Activated naive CD4-positive, alpha-beta T cell treated with anti-CD3 and anti-CD28 coated beads, Interleukin-2, amount 10 ng/mL, durations not matched to agents 7 days and 5 days (primary cell): ENCODE data around the gene CCL21.
A peak's percentile ranks its signal among the peaks of the same experiment; 100 is the strongest.

Source experiments
- CTCF ChIA-PET: fragments of 350-600 bp; sonication (Branson Sonifier 250); formaldehyde crosslinking; loops from one replicate; lab custom pipeline; 2021; ENCODE audit warnings: antibody characterized with exemption; lab: Charles Lee
- DNase-seq: peaks from one replicate; pipeline ENCODE4 v3.0.0-alpha.2; 2020
- H3K27ac Mint-ChIP-seq: one replicate; pipeline ENCODE4 v1.8.0; 2021; ENCODE audit warnings: mild to moderate bottlenecking, moderate library complexity, mixed read lengths
- H3K27me3 Mint-ChIP-seq: one replicate; pipeline ENCODE4 v1.8.0; 2021; ENCODE audit warnings: mild to moderate bottlenecking, mixed read lengths
- H3K36me3 Mint-ChIP-seq: one replicate; pipeline ENCODE4 v1.8.0; 2021; ENCODE audit warnings: mixed read lengths
- H3K4me1 Mint-ChIP-seq: one replicate; pipeline ENCODE4 v1.8.0; 2021; ENCODE audit warnings: mixed read lengths
- H3K4me3 Mint-ChIP-seq: one replicate; pipeline ENCODE4 v1.8.0; 2021; ENCODE audit warnings: mild to moderate bottlenecking, moderate library complexity, mixed read lengths
- H3K9me3 Mint-ChIP-seq: one replicate; pipeline ENCODE4 v1.8.0; 2021; ENCODE audit warnings: mixed read lengths

Gene CCL21

DNA sequence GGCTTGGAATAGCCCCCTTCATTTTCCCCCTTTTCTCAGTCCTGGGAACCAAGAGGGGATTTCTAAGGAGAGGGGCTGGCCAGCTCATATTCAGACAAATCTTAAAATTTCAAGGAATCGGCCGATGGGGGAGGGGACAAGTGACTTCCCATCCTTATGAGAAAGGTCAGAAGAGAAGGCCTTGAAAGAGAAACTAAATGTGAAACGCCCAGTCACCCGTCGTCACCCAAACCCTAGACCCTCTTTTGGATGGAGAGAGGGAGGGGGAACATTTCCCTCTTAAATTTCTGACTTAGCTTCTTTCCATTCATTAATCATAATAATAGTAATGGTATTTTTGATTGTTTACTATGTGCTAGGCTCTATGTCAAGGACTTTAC, 18.0 kb downstream of the CCL21 start:
- CTCF ChIA-PET: interaction anchor here (0.8 kb wide), 1 partner anchor 9 kb away, joined by 3 read pairs; no protein-coding TSS in a partner anchor
- no peak overlapping the region for H3K4me3 Mint-ChIP-seq
- H3K9me3 Mint-ChIP-seq: no peaks in the 10 kb centered on the region
- H3K36me3 Mint-ChIP-seq: no peaks in the 10 kb centered on the region
- H3K27ac Mint-ChIP-seq: no peak overlapping the region
- peaks cover 14% of the 10 kb centered on the region for H3K27me3 Mint-ChIP-seq
- peak; percentile 10 for DNase-seq
- H3K4me1 Mint-ChIP-seq: no peaks in the 10 kb centered on the region

DNA sequence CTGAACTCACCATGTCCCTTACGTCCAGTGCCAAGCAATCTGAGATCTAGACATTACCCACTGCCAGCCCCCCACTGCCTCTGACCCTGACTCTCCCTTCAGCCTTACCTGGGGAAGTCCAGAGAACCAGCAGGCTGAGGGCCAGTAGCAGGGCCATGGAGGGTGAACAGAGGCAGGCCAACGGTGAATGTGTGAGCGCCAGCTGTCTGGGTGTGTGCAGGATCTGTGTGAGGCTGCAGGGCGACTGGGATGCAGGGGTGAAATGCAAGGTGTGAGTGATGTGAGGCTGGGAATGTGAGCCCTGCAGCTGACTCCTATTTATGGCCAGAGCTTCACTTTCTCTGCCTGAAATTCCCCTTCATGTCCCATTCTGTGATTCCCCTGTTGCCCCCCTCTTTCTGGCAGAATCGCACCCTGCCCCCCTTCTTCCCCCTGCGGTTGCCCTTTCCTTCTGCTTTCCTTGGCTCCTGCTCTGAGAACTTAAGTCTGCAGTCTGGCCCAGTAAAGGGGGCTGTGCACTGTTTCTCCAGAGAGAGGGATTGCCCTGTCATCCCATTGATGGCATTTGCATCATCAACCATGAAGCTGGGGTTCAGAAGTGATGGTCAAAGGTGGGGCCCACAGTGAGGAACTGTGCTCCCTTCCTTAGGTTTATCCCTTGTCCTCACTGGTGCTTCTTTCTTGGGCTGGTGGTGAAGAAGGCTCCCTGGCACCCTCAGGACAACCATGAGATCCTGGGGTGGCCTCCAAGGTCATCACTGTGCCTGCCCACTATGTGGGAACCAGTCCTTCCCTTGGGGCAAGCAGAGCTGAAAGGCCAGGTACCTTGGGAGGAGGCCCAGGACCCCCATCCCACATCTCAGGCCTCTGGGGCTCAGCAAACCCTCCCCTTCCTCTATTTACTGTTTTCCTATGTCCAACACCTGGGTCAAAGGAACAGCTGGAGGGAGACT, 18.7 kb downstream of the CCL21 start, which contains the start of gene CCL19:
TSS of gene CCL19 (minus strand) at position 294 of the 953 bp plus-strand sequence. CDS start at position 157, 137 bp downstream.
- no peaks in the 10 kb centered on the region for H3K9me3 Mint-ChIP-seq
- H3K27ac Mint-ChIP-seq: no peak within 1 kb of the TSS
- peak; percentile 16 for DNase-seq
- CTCF ChIA-PET: interaction anchor here (0.8 to 0.9 kb wide), 2 partner anchors 8 to 10 kb away, joined by 3 read pairs; no protein-coding TSS in a partner anchor
- H3K36me3 Mint-ChIP-seq: no peaks in the 10 kb centered on the region
- H3K4me1 Mint-ChIP-seq: no peaks in the 10 kb centered on the region
- H3K27me3 Mint-ChIP-seq: peaks cover 14% of the 10 kb centered on the region
- H3K4me3 Mint-ChIP-seq: no peak within 1 kb of the TSS

DNA sequence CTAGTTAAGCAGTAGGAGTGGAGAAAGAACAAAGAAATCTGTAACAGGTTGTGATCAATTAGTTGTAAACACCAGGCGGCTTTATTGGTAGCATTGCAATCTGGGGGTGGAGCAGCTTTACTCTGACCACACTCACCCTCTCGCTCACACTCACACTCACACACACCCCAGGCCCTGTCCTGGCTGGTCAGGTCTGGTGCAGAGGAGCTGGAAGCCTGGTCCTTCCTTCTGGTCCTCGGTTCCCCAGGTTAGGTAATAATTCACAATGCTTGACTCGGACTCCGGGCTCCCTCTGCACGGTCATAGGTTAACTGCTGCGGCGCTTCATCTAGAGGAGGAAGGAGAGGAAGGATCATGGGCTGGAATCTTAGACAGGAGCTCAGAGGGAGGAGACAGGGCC, 20.4 kb downstream of the CCL21 start:
- CTCF ChIA-PET: no interaction called here
- no peaks in the 10 kb centered on the region for H3K9me3 Mint-ChIP-seq

DNA sequence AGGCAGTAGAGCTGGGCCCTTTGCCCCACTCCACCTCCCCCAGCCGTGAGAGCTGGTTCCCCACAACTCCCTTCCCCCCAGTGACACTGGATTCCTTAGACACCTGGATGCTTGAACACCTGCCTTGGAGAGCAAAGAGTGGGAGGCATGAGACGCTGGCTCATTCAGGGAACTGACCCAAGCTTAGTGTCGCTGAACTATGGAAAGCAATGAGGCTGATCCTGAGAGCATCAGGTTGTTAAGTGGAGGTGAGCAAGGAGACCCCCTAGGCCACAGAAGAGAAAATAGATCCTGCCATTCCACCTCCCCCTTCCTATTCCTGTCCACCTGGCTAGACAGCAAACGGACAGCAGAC, 20.8 kb downstream of the CCL21 start:
- H3K4me3 Mint-ChIP-seq: no peak overlapping the region
- H3K36me3 Mint-ChIP-seq: no peaks in the 10 kb centered on the region
- peak; percentile 8 for DNase-seq
- peaks cover 18% of the 10 kb centered on the region for H3K27me3 Mint-ChIP-seq
- CTCF ChIA-PET: no interaction called here
- no peaks in the 10 kb centered on the region for H3K4me1 Mint-ChIP-seq
- no peaks in the 10 kb centered on the region for H3K9me3 Mint-ChIP-seq
- no peak overlapping the region for H3K27ac Mint-ChIP-seq

More for the DNA sequence above, 20.4 kb downstream of the CCL21 start:
- peak; percentile 6 for DNase-seq
- H3K4me3 Mint-ChIP-seq: no peak overlapping the region
- peaks cover 18% of the 10 kb centered on the region for H3K27me3 Mint-ChIP-seq
- no peaks in the 10 kb centered on the region for H3K36me3 Mint-ChIP-seq
- H3K4me1 Mint-ChIP-seq: no peaks in the 10 kb centered on the region
- H3K27ac Mint-ChIP-seq: no peak overlapping the region

- H3K4me3 Mint-ChIP-seq: no peak overlapping the region
- CTCF ChIA-PET: interaction anchor here (4.4 kb wide), 1 partner anchor 12 kb away, joined by 27 read pairs; no protein-coding TSS in a partner anchor
- no peaks in the 10 kb centered on the region for H3K9me3 Mint-ChIP-seq
- H3K27ac Mint-ChIP-seq: no peak overlapping the region
- no peaks in the 10 kb centered on the region for H3K4me1 Mint-ChIP-seq
- peaks cover 18% of the 10 kb centered on the region for H3K27me3 Mint-ChIP-seq
- DNase-seq: peak; percentile 14
- no peaks in the 10 kb centered on the region for H3K36me3 Mint-ChIP-seq
These were observed 21.4 kb downstream of the CCL21 start for GRCh38 chr9:34688329-34689115.

DNA sequence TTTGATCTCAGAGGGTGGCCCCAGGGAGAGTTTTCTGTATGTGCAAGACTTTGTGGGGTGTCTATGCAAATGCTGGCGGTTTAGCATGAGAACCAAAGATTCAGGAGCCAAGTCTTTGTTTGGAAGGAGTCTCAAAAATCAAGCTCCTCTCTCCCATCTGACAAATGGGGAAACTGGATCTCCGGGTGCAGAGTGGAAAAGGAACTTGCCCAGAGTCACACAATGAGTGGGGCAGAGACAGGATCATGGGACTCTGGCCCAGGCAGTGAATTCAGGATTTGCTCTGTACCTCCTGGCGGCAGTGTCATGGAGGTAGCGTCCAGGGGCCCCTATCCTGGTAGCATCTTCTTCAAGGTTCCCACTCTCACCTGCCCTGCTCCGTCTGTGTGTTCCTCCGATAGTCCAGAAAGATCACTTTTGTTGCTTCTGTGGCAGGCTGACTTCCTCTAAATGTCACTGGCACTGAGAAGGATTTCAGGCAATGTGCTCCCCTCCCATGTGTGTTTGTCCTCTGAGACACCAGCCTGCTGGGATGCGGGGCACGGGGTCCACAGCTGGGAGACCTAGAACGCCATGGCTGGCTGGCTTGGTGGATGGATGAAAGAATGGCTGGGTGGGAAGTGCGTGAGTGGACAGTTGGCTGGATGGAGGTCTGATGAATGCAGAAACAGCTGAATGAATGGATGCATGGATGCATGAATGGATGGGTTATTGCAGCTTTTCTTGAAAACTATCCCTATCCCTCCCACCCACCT, 22.5 kb downstream of the CCL21 start:
- peaks cover 18% of the 10 kb centered on the region for H3K27me3 Mint-ChIP-seq
- no peaks in the 10 kb centered on the region for H3K36me3 Mint-ChIP-seq
- no peak overlapping the region for H3K4me3 Mint-ChIP-seq
- no peaks in the 10 kb centered on the region for H3K4me1 Mint-ChIP-seq
- peak; percentile 17 for DNase-seq
- H3K9me3 Mint-ChIP-seq: no peaks in the 10 kb centered on the region
- H3K27ac Mint-ChIP-seq: no peak overlapping the region
- CTCF ChIA-PET: interaction anchor here (4.4 kb wide), 1 partner anchor 14 kb away, joined by 27 read pairs; no protein-coding TSS in a partner anchor

DNA sequence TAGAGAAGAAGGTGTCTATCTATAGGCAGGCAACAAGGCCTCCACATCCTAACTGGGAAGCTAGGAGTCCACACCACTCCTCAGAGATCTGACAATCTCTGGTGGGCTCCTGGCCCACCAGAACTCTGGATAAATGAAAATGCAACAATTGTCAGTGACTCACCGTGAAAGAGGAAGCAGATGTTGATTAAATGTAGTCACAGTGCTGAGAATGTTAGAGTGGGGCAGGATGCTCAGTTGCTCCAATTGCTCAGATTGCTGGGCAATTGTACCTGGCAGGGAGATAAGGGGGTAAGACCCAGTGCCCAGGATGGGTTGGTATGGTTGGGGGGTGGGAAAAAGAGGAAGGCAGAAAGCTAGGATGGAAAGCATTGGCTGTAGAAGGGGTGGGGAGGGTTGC, 23.2 kb downstream of the CCL21 start:
- DNase-seq: no peak
- H3K4me3 Mint-ChIP-seq: no peak overlapping the region
- no peaks in the 10 kb centered on the region for H3K9me3 Mint-ChIP-seq
- H3K36me3 Mint-ChIP-seq: no peaks in the 10 kb centered on the region
- CTCF ChIA-PET: interaction anchor here (0.7 to 4.4 kb wide), 2 partner anchors 13 to 14 kb away, joined by 3 to 27 read pairs; no protein-coding TSS in a partner anchor
- no peak overlapping the region for H3K27ac Mint-ChIP-seq
- peaks cover 18% of the 10 kb centered on the region for H3K27me3 Mint-ChIP-seq
- H3K4me1 Mint-ChIP-seq: no peaks in the 10 kb centered on the region

DNA sequence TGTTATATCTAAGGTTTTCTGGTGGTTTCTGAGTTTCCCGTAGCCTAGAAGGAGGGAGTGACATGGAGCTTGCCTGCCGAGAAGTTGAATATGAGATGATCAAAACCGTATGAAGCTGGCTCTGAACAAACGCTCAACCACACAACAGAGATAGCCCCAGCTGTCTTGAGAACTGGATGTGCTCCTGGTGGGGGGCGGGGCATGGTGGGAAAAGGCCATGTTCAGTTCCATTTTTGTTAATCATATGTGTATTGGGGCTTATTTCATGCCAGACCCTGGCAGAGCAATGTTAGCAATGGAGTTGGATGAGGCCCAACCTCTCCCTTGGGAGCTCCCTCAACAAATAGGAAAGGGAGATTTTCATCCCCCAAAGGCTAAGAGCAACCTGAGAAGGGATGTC, 23.7 kb downstream of the CCL21 start:
- CTCF ChIA-PET: interaction anchor here (0.7 to 4.4 kb wide), 2 partner anchors 13 to 15 kb away, joined by 3 to 27 read pairs; no protein-coding TSS in a partner anchor
- Mint-ChIP-seq H3K27me3 (peaks cover 21% of the 10 kb centered on the region), H3K9me3 (no peaks in the 10 kb centered on the region), H3K27ac (no peak overlapping the region), H3K4me1 (no peaks in the 10 kb centered on the region), H3K36me3 (no peaks in the 10 kb centered on the region), H3K4me3 (no peak overlapping the region)
- DNase-seq: no peak

- CTCF ChIA-PET: interaction anchor here (4.4 kb wide), 1 partner anchor 15 kb away, joined by 27 read pairs; no protein-coding TSS in a partner anchor
- Mint-ChIP-seq H3K27me3 (peaks cover 18% of the 10 kb centered on the region), H3K36me3 (no peaks in the 10 kb centered on the region), H3K4me3 (no peak overlapping the region), H3K4me1 (no peaks in the 10 kb centered on the region), H3K9me3 (no peaks in the 10 kb centered on the region), H3K27ac (no peak overlapping the region)
- no peak for DNase-seq
These were observed 24.3 kb downstream of the CCL21 start for GRCh38 chr9:34685591-34685990.

GRCh38 chr9:34684816-34685215, 25.1 kb downstream of the CCL21 start:
- CTCF ChIA-PET: interaction anchor here (4.4 kb wide), 1 partner anchor 16 kb away, joined by 27 read pairs; no protein-coding TSS in a partner anchor
- Mint-ChIP-seq H3K27ac (peak overlapping the region; percentile 16), H3K27me3 (peaks cover 16% of the 10 kb centered on the region), H3K4me3 (no peak overlapping the region), H3K9me3 (no peaks in the 10 kb centered on the region), H3K36me3 (no peaks in the 10 kb centered on the region), H3K4me1 (no peaks in the 10 kb centered on the region)
- no peak for DNase-seq

DNA sequence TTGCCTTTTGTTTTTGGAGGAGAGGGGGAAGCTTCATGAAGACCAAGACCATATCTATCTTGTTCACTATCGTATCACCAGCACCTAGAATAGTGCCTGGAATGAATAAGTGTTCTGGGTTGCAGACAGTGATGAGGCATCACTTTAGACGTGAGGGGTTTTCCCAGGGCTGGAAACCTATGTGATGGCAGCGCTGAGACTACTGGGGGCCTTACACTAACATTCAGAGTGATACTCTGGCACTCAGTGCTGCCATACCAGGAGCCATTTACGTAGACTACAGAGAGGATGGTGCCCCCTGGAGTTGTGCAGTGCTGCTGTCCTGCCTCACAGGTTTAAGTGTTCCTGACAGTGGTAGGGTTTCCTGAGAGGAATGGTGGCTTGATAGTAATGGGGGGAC, 25.8 kb downstream of the CCL21 start:
- Mint-ChIP-seq H3K9me3 (no peaks in the 10 kb centered on the region), H3K4me1 (no peaks in the 10 kb centered on the region), H3K27ac (no peak overlapping the region), H3K4me3 (no peak overlapping the region), H3K27me3 (peaks cover 13% of the 10 kb centered on the region), H3K36me3 (no peaks in the 10 kb centered on the region)
- DNase-seq: no peak
- CTCF ChIA-PET: interaction anchor here (1.2 to 4.4 kb wide), 2 partner anchors 8 to 17 kb away, joined by 3 to 27 read pairs; no protein-coding TSS in a partner anchor

DNA sequence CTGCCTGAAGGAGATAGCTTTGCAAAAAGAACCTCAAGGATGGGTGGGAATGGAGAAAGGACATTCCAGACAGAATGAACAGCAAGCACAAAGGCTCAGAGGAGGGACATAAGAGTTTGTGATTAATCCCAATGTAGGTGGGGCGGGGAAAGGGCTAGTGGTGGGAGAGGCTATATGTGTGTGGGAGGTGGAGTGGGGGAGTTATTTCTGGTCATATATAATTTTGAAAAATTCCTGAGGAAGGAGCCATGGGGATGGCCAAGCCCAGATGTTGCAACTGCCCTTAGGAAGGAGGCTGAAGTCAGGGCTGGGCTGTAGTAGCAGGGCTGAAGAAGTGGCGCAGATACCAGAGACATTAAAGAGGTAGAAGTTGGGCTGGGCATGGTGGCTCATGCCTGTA, 34.1 kb downstream of the CCL21 start:
- no peak overlapping the region for H3K27ac Mint-ChIP-seq
- no peaks in the 10 kb centered on the region for H3K36me3 Mint-ChIP-seq

DNA sequence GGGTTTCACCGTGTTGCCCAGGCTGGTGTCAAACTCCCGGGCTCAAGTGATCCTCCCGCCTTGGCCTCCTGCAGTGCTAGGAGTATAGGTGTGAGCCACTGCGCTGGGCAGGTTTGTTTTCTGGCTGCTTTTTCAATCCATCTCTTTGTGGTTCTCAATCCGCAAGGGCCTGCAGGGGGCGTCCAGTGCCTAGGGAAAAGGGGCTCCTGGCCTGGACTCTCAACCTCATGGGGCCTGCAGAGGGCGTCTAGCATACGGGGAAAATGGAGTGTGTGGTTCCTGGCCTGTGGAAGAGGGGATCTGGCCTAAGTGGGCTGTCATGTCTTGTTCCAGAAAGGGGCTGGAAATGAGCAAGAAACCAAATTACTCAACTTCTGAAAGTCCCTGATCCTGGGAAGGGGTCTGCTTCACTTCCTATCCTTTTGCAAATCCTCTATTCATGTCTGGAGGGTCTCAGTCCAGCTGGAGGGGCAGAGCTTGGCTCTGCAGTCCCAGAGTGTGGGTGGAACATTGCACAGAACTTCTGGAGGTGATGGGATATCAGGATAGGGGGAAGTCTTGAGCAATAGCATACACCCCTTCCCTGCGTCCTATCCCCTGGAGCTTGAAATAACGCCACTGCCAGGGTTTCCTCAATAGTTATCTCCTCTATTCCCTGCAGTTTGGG, 34.8 kb downstream of the CCL21 start:
- H3K36me3 Mint-ChIP-seq: peaks cover 3% of the 10 kb centered on the region
- peaks cover 3% of the 10 kb centered on the region for H3K9me3 Mint-ChIP-seq
- no peaks in the 10 kb centered on the region for H3K27me3 Mint-ChIP-seq
- no peak overlapping the region for H3K4me3 Mint-ChIP-seq
- CTCF ChIA-PET: interaction anchor here (0.6 to 1.1 kb wide), 4 partner anchors 10 to 27 kb away, joined by 3 to 7 read pairs (median 4); no protein-coding TSS in a partner anchor
- peak; percentile 74 for DNase-seq
- no peaks in the 10 kb centered on the region for H3K4me1 Mint-ChIP-seq
- no peak overlapping the region for H3K27ac Mint-ChIP-seq

More for the DNA sequence above, 34.1 kb downstream of the CCL21 start:
- CTCF ChIA-PET: interaction anchor here (1.1 kb wide), 1 partner anchor 27 kb away, joined by 5 read pairs; no protein-coding TSS in a partner anchor
- DNase-seq: no peak
- Mint-ChIP-seq H3K4me3 (no peak overlapping the region), H3K9me3 (no peaks in the 10 kb centered on the region), H3K4me1 (no peaks in the 10 kb centered on the region), H3K27me3 (no peaks in the 10 kb centered on the region)
